PFSK-1 (cell line): ENCODE data around the gene PNMA6F.

ENCODE experiments used
- FOXP2 ChIP-seq: optimal IDR thresholded peaks from 2 replicates; pipeline ENCODE3; 2011; ENCODE audit warnings: borderline replicate concordance, control low read depth, inconsistent platforms; ENCODE audit not compliant: insufficient read depth; ENCODE audit errors: extremely low read length, extremely low read depth
- POLR2AphosphoS5 ChIP-seq: IDR thresholded peaks from 2 replicates; pipeline ENCODE4 v1.6.1; 2012; ENCODE audit warnings: low read depth, mild to moderate bottlenecking, control low read depth, low read length, moderate library complexity
- SIN3A ChIP-seq: IDR thresholded peaks from 2 replicates; pipeline ENCODE4 v1.6.1; 2012; ENCODE audit warnings: mild to moderate bottlenecking, low read length, moderate library complexity, borderline replicate concordance; ENCODE audit not compliant: insufficient read depth
- TAF1 ChIP-seq: IDR thresholded peaks from 2 replicates; pipeline ENCODE4 v1.6.1; 2012; ENCODE audit warnings: low read length, control low read depth, borderline replicate concordance; ENCODE audit not compliant: insufficient read depth
- TF ChIP-seq, protein P1 (sequence below), 2 experiments: IDR thresholded peaks; 2 replicates each; pipeline versions ENCODE4 v1.6.1 to v1.8.0; 2011 to 2012; ENCODE audit warnings: low read depth in 2 of 2, low read length in 2 of 2, control low read depth in 1 of 2, inconsistent platforms in 1 of 2, mild to moderate bottlenecking in 1 of 2, moderate library complexity in 1 of 2; ENCODE audit not compliant: insufficient read depth in 1 of 2

Gene PNMA6F

DNA sequence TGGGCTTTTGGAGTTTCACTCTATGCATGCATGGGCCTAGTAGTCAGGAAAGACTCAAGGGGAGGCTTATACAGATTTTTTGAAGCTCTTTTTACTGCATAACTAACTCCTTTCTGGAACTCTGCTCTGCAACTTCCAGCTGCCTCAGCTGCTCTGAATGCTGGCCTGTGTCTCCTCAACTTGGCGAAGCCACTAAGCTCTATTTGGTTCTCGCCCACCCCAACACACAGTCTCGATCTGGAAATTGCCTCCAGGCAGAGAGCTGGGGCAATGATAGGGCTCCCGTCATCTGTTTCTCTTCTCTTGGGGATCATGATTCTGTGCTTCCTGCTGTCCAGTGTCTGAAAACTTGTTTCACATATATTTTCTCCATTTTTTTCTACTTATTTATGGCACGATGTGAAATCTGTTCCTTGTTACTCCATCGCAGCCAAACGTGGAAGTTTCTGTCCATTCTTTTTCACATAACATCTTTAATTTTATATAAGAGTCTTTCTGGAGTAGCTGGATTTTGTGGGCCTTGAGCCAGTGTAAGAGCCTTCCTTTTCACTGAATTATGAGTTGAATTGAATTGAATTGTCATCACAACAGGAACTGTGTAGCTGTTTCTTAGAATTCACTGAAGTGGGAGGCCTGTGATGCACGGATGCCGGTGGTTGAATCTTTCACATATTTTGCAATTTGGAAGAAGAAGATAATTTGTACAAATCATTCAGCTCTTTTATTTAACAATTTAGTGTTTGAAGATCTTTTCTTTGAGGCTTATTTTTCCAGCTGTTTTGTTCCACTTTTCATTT is 21.4 kb upstream of the PNMA6F start:
- TF ChIP-seq POLR2AphosphoS5 (no peak), FOXP2 (no peak), TAF1 (no peak), SIN3A (no peak)
- TF ChIP-seq, protein P1, sequence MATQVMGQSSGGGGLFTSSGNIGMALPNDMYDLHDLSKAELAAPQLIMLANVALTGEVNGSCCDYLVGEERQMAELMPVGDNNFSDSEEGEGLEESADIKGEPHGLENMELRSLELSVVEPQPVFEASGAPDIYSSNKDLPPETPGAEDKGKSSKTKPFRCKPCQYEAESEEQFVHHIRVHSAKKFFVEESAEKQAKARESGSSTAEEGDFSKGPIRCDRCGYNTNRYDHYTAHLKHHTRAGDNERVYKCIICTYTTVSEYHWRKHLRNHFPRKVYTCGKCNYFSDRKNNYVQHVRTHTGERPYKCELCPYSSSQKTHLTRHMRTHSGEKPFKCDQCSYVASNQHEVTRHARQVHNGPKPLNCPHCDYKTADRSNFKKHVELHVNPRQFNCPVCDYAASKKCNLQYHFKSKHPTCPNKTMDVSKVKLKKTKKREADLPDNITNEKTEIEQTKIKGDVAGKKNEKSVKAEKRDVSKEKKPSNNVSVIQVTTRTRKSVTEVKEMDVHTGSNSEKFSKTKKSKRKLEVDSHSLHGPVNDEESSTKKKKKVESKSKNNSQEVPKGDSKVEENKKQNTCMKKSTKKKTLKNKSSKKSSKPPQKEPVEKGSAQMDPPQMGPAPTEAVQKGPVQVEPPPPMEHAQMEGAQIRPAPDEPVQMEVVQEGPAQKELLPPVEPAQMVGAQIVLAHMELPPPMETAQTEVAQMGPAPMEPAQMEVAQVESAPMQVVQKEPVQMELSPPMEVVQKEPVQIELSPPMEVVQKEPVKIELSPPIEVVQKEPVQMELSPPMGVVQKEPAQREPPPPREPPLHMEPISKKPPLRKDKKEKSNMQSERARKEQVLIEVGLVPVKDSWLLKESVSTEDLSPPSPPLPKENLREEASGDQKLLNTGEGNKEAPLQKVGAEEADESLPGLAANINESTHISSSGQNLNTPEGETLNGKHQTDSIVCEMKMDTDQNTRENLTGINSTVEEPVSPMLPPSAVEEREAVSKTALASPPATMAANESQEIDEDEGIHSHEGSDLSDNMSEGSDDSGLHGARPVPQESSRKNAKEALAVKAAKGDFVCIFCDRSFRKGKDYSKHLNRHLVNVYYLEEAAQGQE (IDR thresholded peaks at IDR 0.05; ENCODE audit: insufficient read depth in 1 of 2, low read depth in 2 of 2, low read length in 2 of 2), result no peak

DNA sequence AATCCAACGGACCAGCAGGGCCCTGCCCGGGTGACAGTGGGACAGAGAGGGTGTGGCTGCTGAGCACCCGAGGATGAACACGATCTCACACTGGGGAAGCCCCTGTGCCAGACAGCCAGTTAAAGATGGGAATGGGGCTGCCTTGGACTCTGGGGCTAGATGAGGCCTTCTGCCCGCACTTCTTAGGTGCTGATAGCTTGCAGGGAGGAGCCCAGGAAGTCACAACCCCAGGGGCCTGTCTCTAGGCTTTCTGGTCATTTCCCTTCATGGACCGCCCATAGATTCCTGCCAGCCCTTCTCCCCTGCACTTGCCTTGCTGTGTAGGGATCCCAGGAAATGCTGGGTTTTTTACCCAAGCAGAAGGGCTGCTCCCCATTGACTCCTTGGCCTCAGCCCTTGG is 18.5 kb upstream of the PNMA6F start:
- TF ChIP-seq TAF1 (no peak), FOXP2 (no peak), POLR2AphosphoS5 (no peak), SIN3A (no peak)
- TF ChIP-seq, protein P1 (IDR thresholded peaks at IDR 0.05; ENCODE audit: insufficient read depth in 1 of 2, low read depth in 2 of 2, low read length in 2 of 2), result no peak

DNA sequence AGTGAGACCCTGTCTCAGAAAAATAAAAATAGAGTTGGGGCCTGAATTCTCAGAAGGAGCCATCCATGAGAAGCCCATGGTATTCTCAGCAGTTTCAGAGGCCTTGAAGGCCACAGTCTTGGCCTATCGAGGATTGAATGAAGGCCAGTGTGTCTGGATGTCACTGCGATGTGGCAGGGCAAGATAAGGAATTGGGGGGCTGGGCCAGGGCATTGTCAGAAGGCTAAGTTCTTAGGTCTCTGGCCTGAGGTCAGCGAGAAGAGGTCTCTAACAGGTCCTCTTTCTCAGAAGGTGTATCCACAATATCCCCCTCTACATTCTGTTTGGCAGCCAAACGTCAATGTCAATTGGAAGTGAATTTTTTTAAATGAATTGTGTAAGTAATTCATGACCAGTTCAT is 18.1 kb upstream of the PNMA6F start:
- TF ChIP-seq POLR2AphosphoS5 (no peak), SIN3A (no peak), FOXP2 (no peak)
- TF ChIP-seq, protein P1 (IDR thresholded peaks at IDR 0.05; ENCODE audit: insufficient read depth in 1 of 2, low read depth in 2 of 2, low read length in 2 of 2), result no peak

DNA sequence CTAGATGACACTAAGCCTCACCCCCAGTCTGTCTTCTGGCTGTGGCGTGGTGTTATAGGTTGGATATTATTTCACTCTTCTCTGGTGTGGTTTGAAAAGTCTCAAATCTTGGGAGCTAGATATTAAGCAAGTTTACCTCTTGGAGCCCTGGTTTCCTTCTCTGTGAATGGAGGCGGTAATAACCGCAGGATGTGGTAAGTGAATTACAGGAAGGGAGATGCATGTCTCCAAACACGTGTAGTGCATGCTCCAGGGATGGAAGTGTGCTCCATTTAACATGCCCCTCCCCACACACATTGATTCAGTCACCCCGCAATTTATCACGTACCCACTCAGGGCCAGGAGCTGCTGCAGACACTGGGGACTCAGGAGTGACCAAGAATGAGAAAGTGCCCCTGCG is 17.3 kb upstream of the PNMA6F start:
- TF ChIP-seq FOXP2 (no peak), TAF1 (no peak)
- TF ChIP-seq, protein P1 (IDR thresholded peaks at IDR 0.05; ENCODE audit: insufficient read depth in 1 of 2, low read depth in 2 of 2, low read length in 2 of 2), result no peak

DNA sequence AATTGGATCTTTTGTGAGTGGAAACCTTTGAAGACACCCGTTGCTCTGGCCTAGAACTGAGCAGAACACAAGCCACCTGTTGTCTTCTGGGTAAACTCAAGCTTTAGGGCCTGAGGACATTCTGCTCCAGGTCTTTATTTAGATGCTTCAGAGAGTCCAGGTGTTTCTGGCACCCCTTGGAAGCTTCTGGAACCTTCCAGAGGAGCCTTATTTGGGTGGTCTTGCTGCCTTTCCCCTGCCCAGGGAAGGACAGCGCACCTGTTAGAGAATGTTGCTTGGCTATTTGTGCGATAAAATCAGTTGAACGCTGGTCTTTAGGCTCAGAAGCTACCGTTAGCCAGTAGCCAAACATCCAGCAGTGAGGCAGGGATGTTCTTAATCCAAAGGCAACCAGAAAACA is 15.4 kb upstream of the PNMA6F start:
- no peak for TF ChIP-seq TAF1
- TF ChIP-seq, protein P1 (IDR thresholded peaks at IDR 0.05; ENCODE audit: insufficient read depth in 1 of 2, low read depth in 2 of 2, low read length in 2 of 2), result no peak
- no peak for TF ChIP-seq POLR2AphosphoS5
- TF ChIP-seq FOXP2, result no peak
- no peak for TF ChIP-seq SIN3A
